Measurements from ENCODE around the gene HIP1. TPM values are rescaled to one million over a fixed set of nuclear protein-coding genes. Genes with fewer than 3 reads are reported as not detected.
A peak's percentile ranks its signal among the peaks of the same experiment; 100 is the strongest.

Gene HIP1
- total and polyA plus RNA-seq, 9 of the 15 experiments (the other 6 are each of a cell fraction or from before 2014, with no cell fraction given) = 2.4 to 13.7 (median 9.5) TPM

GRCh38 chr7:75738975-75739795 is 444 bp upstream of the HIP1 start (continued):
- TF ChIP-seq ZNF318 (IDR thresholded peaks at IDR 0.05; ENCODE audit: borderline replicate concordance in 1 of 2, low read depth in 1 of 2) (no peak), SIRT6 (IDR thresholded peaks at IDR 0.05; ENCODE audit: low read depth, low read length) (no peak), PRDM10 (IDR thresholded peaks at IDR 0.05; ENCODE audit: partially characterized antibody) (no peak), SMAD4 (CRISPR knock-in tag; conservative IDR thresholded peaks at IDR 0.05) (peak; percentile 84), BACH1 (tag; IDR thresholded peaks at IDR 0.05) (no peak), HMBOX1 (IDR thresholded peaks at IDR 0.05) (no peak), RUNX1 (IDR thresholded peaks at IDR 0.05; ENCODE audit: low read depth) (no peak), JUN (IDR thresholded peaks at IDR 0.05; ENCODE audit: borderline replicate concordance, low read depth, low read length) (peak; percentile 42; the same call in 1 of the 2 replicates), JUN (CRISPR knock-in tag; IDR thresholded peaks at IDR 0.05; ENCODE audit: borderline replicate concordance) (no peak), CTCFL (IDR thresholded peaks at IDR 0.05; ENCODE audit: borderline replicate concordance, insufficient read depth, low read depth, low read length, poor library complexity, severe bottlenecking) (peak; percentile 68), SMARCA5 (IDR thresholded peaks at IDR 0.05) (no peak)
